Measurements from ENCODE around the gene STXBP6. TPM values are rescaled to one million over a fixed set of nuclear protein-coding genes. Genes with fewer than 3 reads are reported as not detected.
"Not testable (repeated sequence)": the region's sequence is repeated elsewhere in the genome, so short reads cannot be mapped to it uniquely, and the experiment has no call there.

The STXBP6 gene
- total RNA-seq, 2 donors from 2014 or later, result 11.0 to 23.9 TPM

GRCh38 chr14:24938593-24938992 lies 111.4 kb downstream of the STXBP6 start:
- no peak for ATAC-seq
- intact Hi-C loops (cut with DNase I), result loop anchor here in 1 of 2 donors (10.0 kb wide), 1 partner anchor 124 kb away; no protein-coding TSS in a partner anchor
- DNase-seq, result no peak

- intact Hi-C loops (cut with DNase I), result loop anchor here in 1 of 2 donors (10.0 kb wide), 1 partner anchor 122 kb away; no protein-coding TSS in a partner anchor
- ATAC-seq, result no peak
- DNase-seq, result no peak
Observed at GRCh38 chr14:24937300-24937699, 112.6 kb downstream of the STXBP6 start.

- not testable (repeated sequence) for ATAC-seq, DNase-seq
- intact Hi-C loops (cut with DNase I), result loop anchor here in 1 of 2 donors (10.0 kb wide), 1 partner anchor 122 kb away; no protein-coding TSS in a partner anchor
Observed at GRCh38 chr14:24936773-24937172, 113.2 kb downstream of the STXBP6 start.

- intact Hi-C loops (cut with DNase I), result loop anchor here in 1 of 2 donors (10.0 kb wide), 1 partner anchor 121 kb away; no protein-coding TSS in a partner anchor
- DNase-seq, result no peak
- no peak for ATAC-seq
Observed at GRCh38 chr14:24935796-24936195, 114.2 kb downstream of the STXBP6 start.

- ATAC-seq, result no peak
- no peak for DNase-seq
- intact Hi-C loops (cut with DNase I), result no loop called here
Observed at GRCh38 chr14:24928386-24928900, 121.5 kb downstream of the STXBP6 start.

- DNase-seq (no peak), ATAC-seq (no peak)
- intact Hi-C loops (cut with DNase I), result no loop called here
Observed at GRCh38 chr14:24927809-24928208, 122.1 kb downstream of the STXBP6 start.

- intact Hi-C loops (cut with DNase I), result no loop called here
- ATAC-seq (no peak), DNase-seq (no peak)
Observed at GRCh38 chr14:24925771-24926374, 124.1 kb downstream of the STXBP6 start.

- DNase-seq (no peak), ATAC-seq (no peak)
- intact Hi-C loops (cut with DNase I), result no loop called here
Observed at GRCh38 chr14:24924544-24924943, 125.4 kb downstream of the STXBP6 start.

GRCh38 chr14:24921903-24922302 lies 128.0 kb downstream of the STXBP6 start:
- DNase-seq, result no peak
- ATAC-seq, result peak in 1 of 2 donors; percentile 79
- intact Hi-C loops (cut with DNase I), result no loop called here

- intact Hi-C loops (cut with DNase I), result no loop called here
- no peak for DNase-seq
- ATAC-seq, result peak in 1 of 2 donors; percentile 22
Observed at GRCh38 chr14:24920265-24921075, 129.5 kb downstream of the STXBP6 start.

GRCh38 chr14:24918822-24919221 lies 131.1 kb downstream of the STXBP6 start:
- intact Hi-C loops (cut with DNase I), result no loop called here
- no peak for DNase-seq
- ATAC-seq, result peak in 1 of 2 donors; percentile 21

GRCh38 chr14:24915958-24916595 lies 133.9 kb downstream of the STXBP6 start:
- intact Hi-C loops (cut with DNase I), result no loop called here
- ATAC-seq (no peak), DNase-seq (no peak)

- intact Hi-C loops (cut with DNase I), result no loop called here
- ATAC-seq (no peak), DNase-seq (no peak)
Observed at GRCh38 chr14:24915403-24915921, 134.5 kb downstream of the STXBP6 start.

GRCh38 chr14:24913746-24914145 lies 136.2 kb downstream of the STXBP6 start:
- ATAC-seq, result no peak
- intact Hi-C loops (cut with DNase I), result no loop called here
- no peak for DNase-seq

- intact Hi-C loops (cut with DNase I), result no loop called here
- no peak for ATAC-seq
Observed at GRCh38 chr14:24913021-24913420, 136.9 kb downstream of the STXBP6 start.

GRCh38 chr14:24911324-24912109 lies 138.4 kb downstream of the STXBP6 start:
- intact Hi-C loops (cut with DNase I), result no loop called here
- ATAC-seq, result peak; percentile 75 to 79

More at GRCh38 chr14:24913021-24913420, 136.9 kb downstream of the STXBP6 start:
- DNase-seq, result no peak

GRCh38 chr14:24910408-24910986 lies 139.4 kb downstream of the STXBP6 start:
- ATAC-seq (no peak), DNase-seq (no peak)
- intact Hi-C loops (cut with DNase I), result no loop called here

More at GRCh38 chr14:24911324-24912109, 138.4 kb downstream of the STXBP6 start:
- no peak for DNase-seq
